HCT116 (cell line): Measurements from ENCODE around the gene HPD.
"Not testable (repeated sequence)": the region's sequence is repeated elsewhere in the genome, so short reads cannot be mapped to it uniquely, and the experiment has no call there.

ENCODE experiments used
- CBX3 ChIP-seq: IDR thresholded peaks from 2 replicates; pipeline ENCODE4 v1.6.1; 2012; ENCODE audit warnings: low read depth
- EZH2 ChIP-seq: fragments of 200-600 bp; sonication (generic); IDR thresholded peaks from 2 replicates; pipeline ENCODE4 v1.6.1; 2017; ENCODE audit warnings: antibody characterized with exemption, mixed run types
- EZH2phosphoT487 ChIP-seq: fragments of 200-600 bp; IDR thresholded peaks from 2 replicates; pipeline ENCODE4 v1.6.1; 2018; ENCODE audit warnings: antibody characterized with exemption, borderline replicate concordance
- JUND ChIP-seq: IDR thresholded peaks from 2 replicates; pipeline ENCODE4 v1.6.1; 2012
- POLR2A ChIP-seq: IDR thresholded peaks from 2 replicates; pipeline ENCODE4 v1.7.0; 2011; ENCODE audit warnings: borderline replicate concordance; ENCODE audit not compliant: insufficient read depth, insufficient read length; ENCODE audit errors: extremely low read depth
- RAD21 ChIP-seq: IDR thresholded peaks from 2 replicates; pipeline ENCODE4 v1.6.1; 2012; ENCODE audit warnings: low read depth, mild to moderate bottlenecking
- SP1 ChIP-seq: IDR thresholded peaks from 2 replicates; pipeline ENCODE4 v1.6.1; 2012; ENCODE audit warnings: low read depth
- TCF7L2 ChIP-seq: IDR thresholded peaks from 2 replicates; pipeline ENCODE4 v1.7.0; 2011; ENCODE audit warnings: borderline replicate concordance, inconsistent platforms; ENCODE audit not compliant: insufficient read depth, insufficient read length; ENCODE audit errors: extremely low read depth
- YY1 ChIP-seq: IDR thresholded peaks from 2 replicates; pipeline ENCODE4 v1.6.1; 2011; ENCODE audit warnings: low read length, low read depth, moderate library complexity, mild to moderate bottlenecking; ENCODE audit not compliant: insufficient replicate concordance; ENCODE audit errors: extremely low read depth
- ZNF274 ChIP-seq: fragments of 200-500 bp; sonication (Bioruptor generic); IDR thresholded peaks from 2 replicates; pipeline ENCODE4 v1.6.1; 2014; ENCODE audit warnings: mild to moderate bottlenecking, low read depth, low read length, inconsistent platforms
- TF ChIP-seq, protein P1 (sequence below), 3 experiments: fragments of 200-600 bp in 1 of 3; sonication (generic) in 1 of 3; IDR thresholded peaks in 2 of 3; conservative IDR thresholded peaks in 1 of 3; 2 replicates each; pipeline ENCODE4 v1.5.1; 2012 to 2017; ENCODE audit warnings: low read depth in 2 of 3, low read length in 2 of 3, antibody characterized with exemption in 1 of 3, borderline replicate concordance in 1 of 3, control low read depth in 1 of 3, mild to moderate bottlenecking in 1 of 3, mixed read lengths in 1 of 3, mixed run types in 1 of 3, moderate library complexity in 1 of 3; ENCODE audit not compliant: insufficient read depth in 1 of 3
- TF ChIP-seq, protein P2 (sequence below): IDR thresholded peaks from 2 replicates; pipeline ENCODE4 v1.6.1; 2012
- TF ChIP-seq, protein P3 (sequence below): IDR thresholded peaks from 2 replicates; pipeline ENCODE4 v1.6.1; 2012; ENCODE audit warnings: low read depth

DNA sequence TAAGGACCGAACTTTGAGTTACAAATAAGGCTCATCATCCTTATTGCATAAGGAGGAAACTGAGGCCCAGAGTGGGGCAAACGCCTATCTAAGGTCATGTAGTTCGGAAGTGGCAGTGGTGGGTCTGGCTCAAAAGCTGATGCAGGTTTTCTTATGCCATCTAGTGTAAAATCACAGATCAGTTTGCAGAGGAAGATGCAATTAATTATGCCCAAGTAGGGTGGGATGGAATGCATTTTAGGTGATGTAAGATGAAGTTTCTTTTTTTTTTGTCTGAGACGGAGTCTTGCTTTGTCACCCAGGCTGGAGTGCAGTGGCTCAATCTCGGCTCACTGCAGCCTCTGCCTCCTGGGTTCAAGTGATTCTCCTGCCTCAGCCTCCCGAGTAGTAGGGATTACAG is 31.0 kb upstream of the HPD start:
- TF ChIP-seq, protein P1, sequence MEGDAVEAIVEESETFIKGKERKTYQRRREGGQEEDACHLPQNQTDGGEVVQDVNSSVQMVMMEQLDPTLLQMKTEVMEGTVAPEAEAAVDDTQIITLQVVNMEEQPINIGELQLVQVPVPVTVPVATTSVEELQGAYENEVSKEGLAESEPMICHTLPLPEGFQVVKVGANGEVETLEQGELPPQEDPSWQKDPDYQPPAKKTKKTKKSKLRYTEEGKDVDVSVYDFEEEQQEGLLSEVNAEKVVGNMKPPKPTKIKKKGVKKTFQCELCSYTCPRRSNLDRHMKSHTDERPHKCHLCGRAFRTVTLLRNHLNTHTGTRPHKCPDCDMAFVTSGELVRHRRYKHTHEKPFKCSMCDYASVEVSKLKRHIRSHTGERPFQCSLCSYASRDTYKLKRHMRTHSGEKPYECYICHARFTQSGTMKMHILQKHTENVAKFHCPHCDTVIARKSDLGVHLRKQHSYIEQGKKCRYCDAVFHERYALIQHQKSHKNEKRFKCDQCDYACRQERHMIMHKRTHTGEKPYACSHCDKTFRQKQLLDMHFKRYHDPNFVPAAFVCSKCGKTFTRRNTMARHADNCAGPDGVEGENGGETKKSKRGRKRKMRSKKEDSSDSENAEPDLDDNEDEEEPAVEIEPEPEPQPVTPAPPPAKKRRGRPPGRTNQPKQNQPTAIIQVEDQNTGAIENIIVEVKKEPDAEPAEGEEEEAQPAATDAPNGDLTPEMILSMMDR (IDR thresholded peaks at IDR 0.05 in 2 of 3, conservative IDR thresholded peaks at IDR 0.05 in 1 of 3; ENCODE audit: borderline replicate concordance in 1 of 3, insufficient read depth in 1 of 3, low read depth in 2 of 3, low read length in 2 of 3) = not testable (repeated sequence)
- TF ChIP-seq YY1, EZH2, EZH2phosphoT487, CBX3, RAD21, TCF7L2, SP1, JUND, POLR2A, ZNF274: not testable (repeated sequence)
- TF ChIP-seq, protein P2, sequence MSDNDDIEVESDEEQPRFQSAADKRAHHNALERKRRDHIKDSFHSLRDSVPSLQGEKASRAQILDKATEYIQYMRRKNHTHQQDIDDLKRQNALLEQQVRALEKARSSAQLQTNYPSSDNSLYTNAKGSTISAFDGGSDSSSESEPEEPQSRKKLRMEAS = not testable (repeated sequence)
- TF ChIP-seq, protein P3, sequence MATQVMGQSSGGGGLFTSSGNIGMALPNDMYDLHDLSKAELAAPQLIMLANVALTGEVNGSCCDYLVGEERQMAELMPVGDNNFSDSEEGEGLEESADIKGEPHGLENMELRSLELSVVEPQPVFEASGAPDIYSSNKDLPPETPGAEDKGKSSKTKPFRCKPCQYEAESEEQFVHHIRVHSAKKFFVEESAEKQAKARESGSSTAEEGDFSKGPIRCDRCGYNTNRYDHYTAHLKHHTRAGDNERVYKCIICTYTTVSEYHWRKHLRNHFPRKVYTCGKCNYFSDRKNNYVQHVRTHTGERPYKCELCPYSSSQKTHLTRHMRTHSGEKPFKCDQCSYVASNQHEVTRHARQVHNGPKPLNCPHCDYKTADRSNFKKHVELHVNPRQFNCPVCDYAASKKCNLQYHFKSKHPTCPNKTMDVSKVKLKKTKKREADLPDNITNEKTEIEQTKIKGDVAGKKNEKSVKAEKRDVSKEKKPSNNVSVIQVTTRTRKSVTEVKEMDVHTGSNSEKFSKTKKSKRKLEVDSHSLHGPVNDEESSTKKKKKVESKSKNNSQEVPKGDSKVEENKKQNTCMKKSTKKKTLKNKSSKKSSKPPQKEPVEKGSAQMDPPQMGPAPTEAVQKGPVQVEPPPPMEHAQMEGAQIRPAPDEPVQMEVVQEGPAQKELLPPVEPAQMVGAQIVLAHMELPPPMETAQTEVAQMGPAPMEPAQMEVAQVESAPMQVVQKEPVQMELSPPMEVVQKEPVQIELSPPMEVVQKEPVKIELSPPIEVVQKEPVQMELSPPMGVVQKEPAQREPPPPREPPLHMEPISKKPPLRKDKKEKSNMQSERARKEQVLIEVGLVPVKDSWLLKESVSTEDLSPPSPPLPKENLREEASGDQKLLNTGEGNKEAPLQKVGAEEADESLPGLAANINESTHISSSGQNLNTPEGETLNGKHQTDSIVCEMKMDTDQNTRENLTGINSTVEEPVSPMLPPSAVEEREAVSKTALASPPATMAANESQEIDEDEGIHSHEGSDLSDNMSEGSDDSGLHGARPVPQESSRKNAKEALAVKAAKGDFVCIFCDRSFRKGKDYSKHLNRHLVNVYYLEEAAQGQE = not testable (repeated sequence)
